GM12878 (cell line): Measurements from ENCODE around the gene SIPA1. TPM values are rescaled to one million over a fixed set of nuclear protein-coding genes. Genes with fewer than 3 reads are reported as not detected.

Source experiments
- ATF2 ChIP-seq: IDR thresholded peaks from 2 replicates; pipeline ENCODE4 v1.6.1; 2012; ENCODE audit warnings: low read length, inconsistent platforms
- CBX3 ChIP-seq: fragments of 200-600 bp; sonication (generic); IDR thresholded peaks from 2 replicates; pipeline ENCODE4 v1.6.1; 2016; ENCODE audit warnings: low read depth, borderline replicate concordance
- CREB1 ChIP-seq: IDR thresholded peaks from 2 replicates; pipeline ENCODE4 v1.6.1; 2012; ENCODE audit warnings: low read depth, mild to moderate bottlenecking, inconsistent platforms
- EGR1 ChIP-seq, 2 experiments: IDR thresholded peaks; 1 replicate in 1 of 2; 2 replicates in 1 of 2; pipeline ENCODE4 v1.6.1; 2011 to 2012; ENCODE audit warnings: low read depth in 2 of 2, low read length in 2 of 2, borderline replicate concordance in 1 of 2, mild to moderate bottlenecking in 1 of 2, moderate library complexity in 1 of 2
- EZH2 ChIP-seq: IDR thresholded peaks from 2 replicates; pipeline ENCODE4 v1.6.1; 2012; ENCODE audit warnings: low read depth, mild to moderate bottlenecking, control low read depth, inconsistent platforms, low read length, borderline replicate concordance; ENCODE audit not compliant: control insufficient read depth
- FOXK2 ChIP-seq: fragments of 450-650 bp; IDR thresholded peaks from 2 replicates; pipeline ENCODE4 v1.6.1; 2017; ENCODE audit warnings: mild to moderate bottlenecking, moderate library complexity
- FOXM1 ChIP-seq: IDR thresholded peaks from 2 replicates; pipeline ENCODE4 v1.6.1; 2012; ENCODE audit warnings: low read depth, mild to moderate bottlenecking, inconsistent platforms, low read length, moderate library complexity
- JUNB ChIP-seq: IDR thresholded peaks from 2 replicates; pipeline ENCODE4 v1.6.1; 2016; ENCODE audit warnings: antibody characterized with exemption, mild to moderate bottlenecking
- KDM1A ChIP-seq: fragments of 200-600 bp; sonication (generic); IDR thresholded peaks from 2 replicates; pipeline ENCODE4 v1.6.1; 2016; ENCODE audit warnings: borderline replicate concordance
- MTA3 ChIP-seq: IDR thresholded peaks from 2 replicates; pipeline ENCODE4 v1.6.1; 2012; ENCODE audit warnings: low read length, inconsistent platforms, borderline replicate concordance
- NFYA ChIP-seq: IDR thresholded peaks from 2 replicates; pipeline ENCODE4 v1.6.1; 2011; ENCODE audit warnings: low read depth, mild to moderate bottlenecking, low read length, improper control_type of control experiment, borderline replicate concordance
- NR2C2 ChIP-seq: IDR thresholded peaks from 2 replicates; pipeline ENCODE4 v1.6.1; 2011; ENCODE audit warnings: borderline replicate concordance, low read depth; ENCODE audit not compliant: control insufficient read depth, insufficient read length
- NR2F1 ChIP-seq: fragments of 450-650 bp; conservative IDR thresholded peaks from 2 replicates; pipeline ENCODE4 v1.6.1; 2017; ENCODE audit warnings: mild to moderate bottlenecking
- NRF1 ChIP-seq: conservative IDR thresholded peaks from 2 replicates; pipeline ENCODE4 v1.6.1; 2011; ENCODE audit warnings: mild to moderate bottlenecking, low read depth, low read length, improper control_type of control experiment
- RBBP5 ChIP-seq: fragments of 200-600 bp; sonication (generic); conservative IDR thresholded peaks from 2 replicates; pipeline ENCODE4 v1.6.1; 2016
- SMAD5 ChIP-seq: IDR thresholded peaks from 2 replicates; pipeline ENCODE4 v1.6.1; 2016; ENCODE audit warnings: antibody characterized with exemption, low read depth
- TCF3 ChIP-seq: IDR thresholded peaks from 2 replicates; pipeline ENCODE4 v1.6.1; 2012; ENCODE audit warnings: low read depth, mild to moderate bottlenecking, low read length, borderline replicate concordance; ENCODE audit not compliant: insufficient read depth
- USF1 ChIP-seq: IDR thresholded peaks from 2 replicates; pipeline ENCODE4 v1.6.1; 2011; ENCODE audit warnings: borderline replicate concordance, low read depth, mild to moderate bottlenecking, moderate library complexity, mixed read lengths, low read length; ENCODE audit not compliant: insufficient read depth; ENCODE audit errors: extremely low read length
- ZNF207 ChIP-seq: fragments of 450-650 bp; IDR thresholded peaks from 2 replicates; pipeline ENCODE4 v1.6.1; 2014; ENCODE audit warnings: antibody characterized with exemption, mild to moderate bottlenecking, borderline replicate concordance
- polyA plus RNA-seq, 11 experiments: library from polyadenylated mRNA; depleted of rRNA in 4 of 11; unstranded in 6 of 11; stranded (reverse) in 5 of 11; fragments of >200 nt; fragmentation: Nextera tagmentation in 4 of 11; fragmentation: Illumina TruSeq in 1 of 11; extraction: Ambion mirVana in 4 of 11; extraction: Trizol in 1 of 11; gene quantifications; 1 replicate in 1 of 11; 2 replicates in 10 of 11; pipeline versions ENCODE4 v1.2.1 to v1.2.3, GENCODE V29; 2011 to 2016; ENCODE audit warnings: inconsistent platforms in 2 of 11, missing spikeins in 2 of 11, low read depth in 1 of 11
- total RNA-seq, 4 experiments: library from RNA; depleted of rRNA in 3 of 4; stranded (reverse); fragments of >200 nt in 3 of 4; fragmentation: Illumina TruSeq in 1 of 4; extraction: Trizol in 1 of 4; gene quantifications; 2 replicates each; pipeline versions ENCODE4 v1.2.1 to v1.2.3, GENCODE V29; 2013 to 2021
- TF ChIP-seq, protein P1 (sequence below): IDR thresholded peaks from 2 replicates; pipeline ENCODE4 v1.6.1; 2011; ENCODE audit warnings: mild to moderate bottlenecking, low read depth, low read length, moderate library complexity; ENCODE audit not compliant: insufficient replicate concordance
- TF ChIP-seq, protein P2 (sequence below): IDR thresholded peaks from 2 replicates; pipeline ENCODE4 v1.6.1; 2012; ENCODE audit warnings: low read depth, low read length, improper control_type of control experiment
- TF ChIP-seq, protein P3 (sequence below): fragments of 450-650 bp; formaldehyde crosslinking; IDR thresholded peaks from 2 replicates; pipeline ENCODE4 v1.4.0; 2022; ENCODE audit warnings: mild to moderate bottlenecking, moderate library complexity

The SIPA1 gene
- total and polyA plus RNA-seq, 10 of the 15 experiments (the other 5 are each of a cell fraction or from before 2014, with no cell fraction given) = 1.0 to 139 (median 33.4) TPM

DNA sequence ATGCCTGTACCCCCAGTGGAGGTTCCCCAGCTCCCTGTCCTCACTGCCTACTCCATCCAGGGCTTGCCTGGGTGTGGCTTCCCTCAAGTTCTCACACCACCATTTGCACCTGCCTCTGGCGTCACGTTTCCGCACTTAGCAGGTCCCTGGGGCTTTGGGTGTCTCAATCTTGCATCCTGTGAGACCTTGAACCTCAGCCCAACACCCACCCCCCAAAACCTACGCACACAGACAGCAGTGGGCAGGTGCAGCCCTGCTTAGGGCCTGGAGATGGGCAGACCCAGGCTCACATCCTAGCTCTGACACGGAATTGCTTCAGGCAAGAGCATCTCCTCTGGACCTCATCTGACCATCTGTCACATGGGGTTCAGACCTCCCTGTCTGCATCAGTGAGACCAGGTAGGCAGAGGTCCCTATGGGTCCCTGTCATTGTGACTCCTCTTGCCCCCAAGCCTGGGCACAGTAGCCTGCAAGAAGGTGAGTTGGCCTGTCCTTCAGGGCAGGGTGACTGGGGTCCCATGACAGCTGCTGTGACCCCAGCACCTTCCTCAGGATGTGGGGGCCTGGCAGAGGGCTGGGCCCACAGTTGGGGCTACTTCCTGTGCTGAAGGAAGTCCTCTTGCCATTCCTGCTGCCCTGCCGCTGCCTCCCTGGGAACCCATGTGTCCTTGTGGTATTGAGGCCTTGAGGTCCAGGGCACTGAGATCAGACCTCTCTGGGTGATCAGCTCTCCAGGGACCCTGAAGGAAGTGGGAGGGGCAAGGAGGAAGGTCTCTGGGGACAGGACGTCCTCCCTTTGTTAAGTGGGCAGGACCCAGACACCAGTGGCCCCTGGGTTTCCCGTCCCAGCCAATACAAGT lies 2.0 kb downstream of the SIPA1 start (continued):
- TF ChIP-seq, protein P1, sequence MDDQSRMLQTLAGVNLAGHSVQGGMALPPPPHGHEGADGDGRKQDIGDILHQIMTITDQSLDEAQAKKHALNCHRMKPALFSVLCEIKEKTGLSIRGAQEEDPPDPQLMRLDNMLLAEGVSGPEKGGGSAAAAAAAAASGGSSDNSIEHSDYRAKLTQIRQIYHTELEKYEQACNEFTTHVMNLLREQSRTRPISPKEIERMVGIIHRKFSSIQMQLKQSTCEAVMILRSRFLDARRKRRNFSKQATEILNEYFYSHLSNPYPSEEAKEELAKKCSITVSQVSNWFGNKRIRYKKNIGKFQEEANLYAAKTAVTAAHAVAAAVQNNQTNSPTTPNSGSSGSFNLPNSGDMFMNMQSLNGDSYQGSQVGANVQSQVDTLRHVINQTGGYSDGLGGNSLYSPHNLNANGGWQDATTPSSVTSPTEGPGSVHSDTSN = no peak
- no peak for TF ChIP-seq RBBP5
- 0 out of 2 replicates have a peak, but pooled peaks have one; percentile 20 for TF ChIP-seq SMAD5
- no peak for TF ChIP-seq KDM1A
- TF ChIP-seq, protein P2, sequence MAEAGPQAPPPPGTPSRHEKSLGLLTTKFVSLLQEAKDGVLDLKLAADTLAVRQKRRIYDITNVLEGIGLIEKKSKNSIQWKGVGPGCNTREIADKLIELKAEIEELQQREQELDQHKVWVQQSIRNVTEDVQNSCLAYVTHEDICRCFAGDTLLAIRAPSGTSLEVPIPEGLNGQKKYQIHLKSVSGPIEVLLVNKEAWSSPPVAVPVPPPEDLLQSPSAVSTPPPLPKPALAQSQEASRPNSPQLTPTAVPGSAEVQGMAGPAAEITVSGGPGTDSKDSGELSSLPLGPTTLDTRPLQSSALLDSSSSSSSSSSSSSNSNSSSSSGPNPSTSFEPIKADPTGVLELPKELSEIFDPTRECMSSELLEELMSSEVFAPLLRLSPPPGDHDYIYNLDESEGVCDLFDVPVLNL = no peak
- TF ChIP-seq NR2C2 = no peak
- no peak for TF ChIP-seq CBX3
- TF ChIP-seq NR2F1 = peak; percentile 87
- TF ChIP-seq TCF3 = peak; percentile 90
- no peak for TF ChIP-seq EGR1 (IDR thresholded peaks at IDR 0.05; ENCODE audit: borderline replicate concordance in 1 of 2, low read depth in 2 of 2, low read length in 2 of 2)
- no peak for TF ChIP-seq MTA3
- TF ChIP-seq ATF2 = no peak; the same call in 1 of the 2 replicates
- TF ChIP-seq, protein P3, sequence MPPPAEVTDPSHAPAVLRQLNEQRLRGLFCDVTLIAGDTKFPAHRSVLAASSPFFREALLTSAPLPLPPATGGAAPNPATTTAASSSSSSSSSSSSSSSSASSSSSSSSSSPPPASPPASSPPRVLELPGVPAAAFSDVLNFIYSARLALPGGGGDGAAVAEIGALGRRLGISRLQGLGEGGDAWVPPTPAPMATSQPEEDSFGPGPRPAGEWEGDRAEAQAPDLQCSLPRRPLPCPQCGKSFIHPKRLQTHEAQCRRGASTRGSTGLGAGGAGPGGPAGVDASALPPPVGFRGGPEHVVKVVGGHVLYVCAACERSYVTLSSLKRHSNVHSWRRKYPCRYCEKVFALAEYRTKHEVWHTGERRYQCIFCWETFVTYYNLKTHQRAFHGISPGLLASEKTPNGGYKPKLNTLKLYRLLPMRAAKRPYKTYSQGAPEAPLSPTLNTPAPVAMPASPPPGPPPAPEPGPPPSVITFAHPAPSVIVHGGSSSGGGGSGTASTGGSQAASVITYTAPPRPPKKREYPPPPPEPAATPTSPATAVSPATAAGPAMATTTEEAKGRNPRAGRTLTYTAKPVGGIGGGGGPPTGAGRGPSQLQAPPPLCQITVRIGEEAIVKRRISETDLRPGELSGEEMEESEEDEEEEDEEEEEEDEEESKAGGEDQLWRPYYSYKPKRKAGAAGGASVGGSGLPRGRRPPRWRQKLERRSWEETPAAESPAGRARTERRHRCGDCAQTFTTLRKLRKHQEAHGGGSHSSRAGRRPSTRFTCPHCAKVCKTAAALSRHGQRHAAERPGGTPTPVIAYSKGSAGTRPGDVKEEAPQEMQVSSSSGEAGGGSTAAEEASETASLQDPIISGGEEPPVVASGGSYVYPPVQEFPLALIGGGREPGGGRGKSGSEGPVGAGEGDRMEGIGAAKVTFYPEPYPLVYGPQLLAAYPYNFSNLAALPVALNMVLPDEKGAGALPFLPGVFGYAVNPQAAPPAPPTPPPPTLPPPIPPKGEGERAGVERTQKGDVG (CRISPR knock-in tag) = no peak
- no peak for TF ChIP-seq USF1
- TF ChIP-seq FOXM1 = no peak
- TF ChIP-seq CREB1 = peak; percentile 83
- no peak for TF ChIP-seq EZH2
- 0 out of 2 replicates have a peak, but pooled peaks have one; percentile 10 for TF ChIP-seq JUNB
- TF ChIP-seq ZNF207 = peak; percentile 83
- TF ChIP-seq NFYA = no peak
- no peak for TF ChIP-seq NRF1
- no peak for TF ChIP-seq FOXK2
